Endothelial cell of umbilical vein (primary cell): ENCODE measurements around the gene MCOLN2. TPM values are rescaled to one million over a fixed set of nuclear protein-coding genes. Genes with fewer than 3 reads are reported as not detected.

Source experiments
- BruUV-seq: library from RNA; stranded (reverse); fragments of 400-500 nt; replicated peaks from 2 replicates; lab custom pipeline; 2021; lab: Mats Ljungman, UMichigan
- CTCF ChIA-PET: fragments of 300-600, 350-600 bp; sonication (Branson Sonifier 250); formaldehyde crosslinking; loops from one replicate; lab custom pipeline; 2021; ENCODE audit warnings: antibody characterized with exemption, inconsistent platforms; lab: Charles Lee
- POLR2A ChIA-PET: fragments of 300-600, 350-600 bp; sonication (Branson Sonifier 250); formaldehyde crosslinking; loops from one replicate; lab custom pipeline; 2021; ENCODE audit warnings: antibody characterized with exemption, inconsistent platforms; lab: Charles Lee
- DNase-seq: peaks from one replicate; pipeline ENCODE4 v3.0.0-alpha.2; 2011; ENCODE audit warnings: low read depth, low spot score
- FAIRE-seq: peaks from 2 replicates; lab custom pipeline; 2011; peaks lifted over from hg19 to GRCh38; lab: Jason Lieb, UNC
- H2AFZ ChIP-seq: 2 replicates; pipeline ENCODE4 v1.6.0; 2012; ENCODE audit warnings: low read depth, low read length, control low read depth, inconsistent platforms
- H3K27ac ChIP-seq: 2 replicates; pipeline ENCODE4 v1.5.1; 2011; ENCODE audit warnings: low read depth, mild to moderate bottlenecking, control low read depth, low read length, moderate library complexity; ENCODE audit not compliant: insufficient read depth
- H3K27me3 ChIP-seq, 2 experiments: 2 replicates each; pipeline versions ENCODE4 v1.6.0 to v1.6.1; 2011; ENCODE audit warnings: low read length in 2 of 2, mixed read lengths in 1 of 2; ENCODE audit not compliant: control insufficient read depth in 2 of 2, insufficient read depth in 2 of 2
- H3K36me3 ChIP-seq, 2 experiments: 2 replicates in 1 of 2; 3 replicates in 1 of 2; pipeline ENCODE4 v1.5.1; 2011; ENCODE audit warnings: low read length in 2 of 2, mild to moderate bottlenecking in 1 of 2, moderate library complexity in 1 of 2; ENCODE audit not compliant: control insufficient read depth in 2 of 2, insufficient read depth in 2 of 2; ENCODE audit errors: extremely low read depth in 1 of 2
- H3K4me1 ChIP-seq: 3 replicates; pipeline ENCODE4 v1.5.1; 2011; ENCODE audit warnings: mild to moderate bottlenecking, low read length; ENCODE audit not compliant: control insufficient read depth, insufficient read depth; ENCODE audit errors: extremely low read depth
- H3K4me2 ChIP-seq: 2 replicates; pipeline ENCODE4 v1.6.1; 2011; ENCODE audit warnings: low read length, control low read depth, mixed read lengths; ENCODE audit not compliant: insufficient read depth
- H3K4me3 ChIP-seq, 3 experiments: fragments of 200-600 bp in 1 of 3; sonication (generic), shearing (Covaris generic) in 1 of 3; replicated peaks in 1 of 3; 2 replicates each; pipeline ENCODE4 v1.5.1; 2011 to 2016; ENCODE audit warnings: control low read depth in 3 of 3, low read length in 3 of 3, mild to moderate bottlenecking in 2 of 3, inconsistent platforms in 1 of 3, low read depth in 1 of 3, moderate library complexity in 1 of 3; ENCODE audit not compliant: insufficient read depth in 1 of 3
- H3K79me2 ChIP-seq: 2 replicates; pipeline ENCODE4 v1.6.0; 2012; ENCODE audit warnings: low read length, inconsistent platforms; ENCODE audit not compliant: control insufficient read depth, insufficient read depth
- H3K9ac ChIP-seq: replicated peaks from 2 replicates; pipeline ENCODE3; 2011; ENCODE audit warnings: low read length, control low read depth; ENCODE audit not compliant: insufficient read depth; ENCODE audit errors: extremely low read depth
- H3K9me1 ChIP-seq: replicated peaks from 3 replicates; pipeline ENCODE4 v1.6.0; 2011; ENCODE audit warnings: mild to moderate bottlenecking, low read length; ENCODE audit not compliant: control insufficient read depth, insufficient read depth; ENCODE audit errors: extremely low read depth
- H3K9me3 ChIP-seq: replicated peaks from 2 replicates; pipeline ENCODE4 v1.5.1; 2012; ENCODE audit warnings: low read length, inconsistent platforms; ENCODE audit not compliant: control insufficient read depth, insufficient read depth
- H4K20me1 ChIP-seq: replicated peaks from 2 replicates; pipeline ENCODE3; 2011; ENCODE audit warnings: mild to moderate bottlenecking, low read length; ENCODE audit not compliant: control insufficient read depth, insufficient read depth; ENCODE audit errors: extremely low read depth
- EZH2 ChIP-seq: IDR thresholded peaks from 2 replicates; pipeline ENCODE4 v1.6.1; 2012; ENCODE audit warnings: borderline replicate concordance, low read depth, mild to moderate bottlenecking, moderate library complexity, low read length, inconsistent platforms; ENCODE audit not compliant: severe bottlenecking
- FOS ChIP-seq: IDR thresholded peaks from 2 replicates; pipeline ENCODE4 v1.6.1; 2011; ENCODE audit warnings: mild to moderate bottlenecking, low read length, moderate library complexity, borderline replicate concordance; ENCODE audit not compliant: insufficient read depth
- GATA2 ChIP-seq: IDR thresholded peaks from 2 replicates; pipeline ENCODE4 v1.7.0; 2011; ENCODE audit warnings: low read depth, mild to moderate bottlenecking, moderate library complexity, mixed read lengths, low read length; ENCODE audit not compliant: insufficient read length, insufficient read depth
- JUN ChIP-seq: IDR thresholded peaks from 2 replicates; pipeline ENCODE4 v1.6.1; 2011; ENCODE audit warnings: borderline replicate concordance, low read depth; ENCODE audit not compliant: insufficient read length, insufficient read depth
- MYC ChIP-seq: IDR thresholded peaks from one replicate; pipeline ENCODE4 v1.6.1; 2011; ENCODE audit warnings: mild to moderate bottlenecking, low read depth, low read length
- POLR2A ChIP-seq: IDR thresholded peaks from 2 replicates; pipeline ENCODE4 v1.6.1; 2012; ENCODE audit warnings: low read depth, mild to moderate bottlenecking, control low read depth, low read length
- POLR2AphosphoS5 ChIP-seq: IDR thresholded peaks from 2 replicates; pipeline ENCODE4 v1.6.1; 2012; ENCODE audit warnings: low read depth, mild to moderate bottlenecking, control low read depth, low read length, moderate library complexity; ENCODE audit not compliant: insufficient read depth
- dilution Hi-C: fragments of 300-500 bp; cut with MboI; formaldehyde crosslinking; loops from one replicate; pipeline ENCODE4 v1.15.0; 2019; ENCODE audit warnings: low sequenced_read_pairs; ENCODE audit not compliant: extremely low pct_ligation_motif_present
- intact Hi-C: fragments of 100-400 bp; cut with micrococcal nuclease; formaldehyde crosslinking; loops from one replicate; pipeline ENCODE4 v1.10.0; 2022
- polyA plus RNA-seq, 4 experiments: library from polyadenylated mRNA; depleted of rRNA in 3 of 4; stranded (reverse) in 3 of 4; unstranded in 1 of 4; fragments of >200 nt; gene quantifications; 2 replicates each; pipeline versions ENCODE4 v1.2.1 to v1.2.3, GENCODE V29; 2011 to 2012; ENCODE audit warnings: missing spikeins in 1 of 4
- total RNA-seq: library from RNA; stranded (reverse); gene quantifications from 2 replicates; pipeline ENCODE4 v1.2.3, GENCODE V29; 2021
- TF ChIP-seq, protein P1 (sequence below): IDR thresholded peaks from 2 replicates; pipeline ENCODE4 v1.6.1; 2011; ENCODE audit not compliant: insufficient read depth, insufficient read length
- TF ChIP-seq, protein P2 (sequence below), 2 donors: IDR thresholded peaks; 1 replicate in 1 of 2; 2 replicates in 1 of 2; pipeline ENCODE4 v1.5.1; 2011; ENCODE audit warnings: low read length in 2 of 2, mild to moderate bottlenecking in 2 of 2, moderate library complexity in 2 of 2, control low read depth in 1 of 2, inconsistent platforms in 1 of 2, low read depth in 1 of 2; ENCODE audit not compliant: insufficient read depth in 1 of 2; ENCODE audit errors: extremely low read depth in 1 of 2

MCOLN2 gene
- total and polyA plus RNA-seq, 2 donors (not counting 3 experiments of a cell fraction or from before 2014, with no cell fraction given), result not detected

DNA sequence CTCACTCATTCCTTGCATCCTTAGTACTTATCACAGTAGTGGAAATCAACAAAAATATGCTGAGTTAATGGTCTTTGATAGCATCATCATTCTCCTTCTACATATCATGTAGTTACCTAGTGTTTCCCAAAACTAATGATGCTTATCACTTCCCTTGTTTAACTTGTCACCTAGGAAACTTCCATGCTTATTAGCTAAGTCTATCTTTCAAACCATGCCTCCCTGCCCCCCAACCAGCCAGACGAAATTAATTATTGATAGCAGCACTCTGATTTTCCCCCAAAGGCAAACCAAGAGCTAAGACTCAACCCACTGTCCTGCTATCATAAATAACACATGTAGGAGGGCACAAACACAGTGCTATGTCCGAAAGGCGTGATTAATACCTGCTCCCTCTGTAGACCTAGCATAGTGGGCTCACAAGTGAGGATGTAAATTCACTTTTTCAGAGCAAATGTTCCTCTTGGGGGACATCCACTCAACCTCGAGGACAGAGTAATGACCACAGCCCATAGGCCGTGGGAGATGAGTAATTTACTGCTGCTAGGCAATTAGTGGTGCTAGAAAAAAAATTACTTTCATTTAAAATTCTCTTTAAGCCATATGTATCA, 78.1 kb downstream of the MCOLN2 start:
- Histone ChIP-seq H3K27me3 (peaks cover 0 to 14% of the 10 kb centered on the region in 2 experiments), H3K4me2 (no peak overlapping the region), H3K27ac (no peak overlapping the region), H3K4me1 (no peaks in the 10 kb centered on the region), H3K36me3 (no peaks in the 10 kb centered on the region), H3K9me3 (no peaks in the 10 kb centered on the region), H3K79me2 (no peaks in the 10 kb centered on the region), H3K9me1 (no peaks in the 10 kb centered on the region), H3K9ac (no peak overlapping the region), H3K4me3 (no peak overlapping the region), H2AFZ (no peak overlapping the region), H4K20me1 (no peaks in the 10 kb centered on the region)
- intact Hi-C loops, result no loop called here
- ChIA-PET CTCF (no interaction called here), POLR2A (no interaction called here)
- no peak for FAIRE-seq
- TF ChIP-seq JUN (no peak), POLR2A (no peak), GATA2 (no peak), POLR2AphosphoS5 (no peak), FOS (no peak), MYC (no peak), EZH2 (no peak)
- TF ChIP-seq, protein P1, sequence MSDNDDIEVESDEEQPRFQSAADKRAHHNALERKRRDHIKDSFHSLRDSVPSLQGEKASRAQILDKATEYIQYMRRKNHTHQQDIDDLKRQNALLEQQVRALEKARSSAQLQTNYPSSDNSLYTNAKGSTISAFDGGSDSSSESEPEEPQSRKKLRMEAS, result no peak
- TF ChIP-seq, protein P2, sequence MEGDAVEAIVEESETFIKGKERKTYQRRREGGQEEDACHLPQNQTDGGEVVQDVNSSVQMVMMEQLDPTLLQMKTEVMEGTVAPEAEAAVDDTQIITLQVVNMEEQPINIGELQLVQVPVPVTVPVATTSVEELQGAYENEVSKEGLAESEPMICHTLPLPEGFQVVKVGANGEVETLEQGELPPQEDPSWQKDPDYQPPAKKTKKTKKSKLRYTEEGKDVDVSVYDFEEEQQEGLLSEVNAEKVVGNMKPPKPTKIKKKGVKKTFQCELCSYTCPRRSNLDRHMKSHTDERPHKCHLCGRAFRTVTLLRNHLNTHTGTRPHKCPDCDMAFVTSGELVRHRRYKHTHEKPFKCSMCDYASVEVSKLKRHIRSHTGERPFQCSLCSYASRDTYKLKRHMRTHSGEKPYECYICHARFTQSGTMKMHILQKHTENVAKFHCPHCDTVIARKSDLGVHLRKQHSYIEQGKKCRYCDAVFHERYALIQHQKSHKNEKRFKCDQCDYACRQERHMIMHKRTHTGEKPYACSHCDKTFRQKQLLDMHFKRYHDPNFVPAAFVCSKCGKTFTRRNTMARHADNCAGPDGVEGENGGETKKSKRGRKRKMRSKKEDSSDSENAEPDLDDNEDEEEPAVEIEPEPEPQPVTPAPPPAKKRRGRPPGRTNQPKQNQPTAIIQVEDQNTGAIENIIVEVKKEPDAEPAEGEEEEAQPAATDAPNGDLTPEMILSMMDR (IDR thresholded peaks at IDR 0.05; ENCODE audit: extremely low read depth in 1 of 2, insufficient read depth in 1 of 2, low read depth in 1 of 2, low read length in 2 of 2), result no peak
- no TSS peak for BruUV-seq
- DNase-seq, result no peak
- dilution Hi-C loops, result no loop called here
